Measurements from ENCODE around the gene NR2F6.

- no peak for TF ChIP-seq CTCF (conservative IDR thresholded peaks at IDR 0.05; ENCODE audit: low read depth in 2 of 2)
- no peak for TF ChIP-seq EZH2phosphoT487 (IDR thresholded peaks at IDR 0.05; ENCODE audit: unreplicated experiment)
- TF ChIP-seq EZH2 (IDR thresholded peaks at IDR 0.05; ENCODE audit: low read depth, unreplicated experiment), result no peak
Measured at GRCh38 chr19:17195106-17195505, 50.6 kb downstream of the NR2F6 start.

Data from GM23338 (cell line).